HG03460 (cell line): Measurements from ENCODE around the gene NAV2.

ENCODE experiments used
- ATAC-seq: cut with Tn5 transposase; IDR thresholded peaks from one replicate; pipeline ENCODE4 v1.9.1; 2021; ENCODE audit not compliant: unreplicated experiment

NAV2 gene

DNA sequence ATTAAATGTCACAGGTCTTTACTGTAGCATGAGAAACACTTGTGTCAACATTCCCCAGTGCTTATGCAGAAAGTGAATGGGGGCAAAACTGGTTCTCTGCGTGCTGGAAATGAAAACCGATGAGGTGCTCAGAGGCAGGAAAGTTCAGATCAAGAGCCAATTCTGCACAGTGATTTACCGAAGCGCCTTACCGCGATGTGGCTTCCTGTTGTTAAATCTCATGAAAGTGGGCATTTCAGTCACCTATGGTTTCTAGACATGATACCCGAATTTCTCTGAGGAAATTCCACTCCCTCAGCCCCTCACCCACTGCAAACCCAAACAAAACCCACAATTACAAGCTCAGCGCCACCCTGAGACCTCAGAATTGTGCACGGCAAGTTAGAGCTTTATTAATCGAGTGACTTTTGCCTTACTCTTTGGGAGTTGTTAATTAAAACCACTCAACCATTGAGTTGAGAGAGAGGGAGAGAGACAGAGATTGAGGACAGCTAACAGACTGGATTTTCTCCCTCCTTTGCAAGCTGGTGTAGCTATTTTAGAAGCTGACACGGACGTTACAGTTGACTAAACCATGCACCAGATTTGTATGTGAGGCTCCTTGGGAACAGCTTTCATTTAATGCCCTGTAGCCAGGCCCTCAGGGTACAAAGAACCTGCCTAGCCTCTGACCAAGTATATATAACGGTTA is 251.2 kb downstream of the NAV2 start:
- no peak for ATAC-seq

GRCh38 chr11:19966441-19966840 is 253.8 kb downstream of the NAV2 start:
- ATAC-seq = no peak

DNA sequence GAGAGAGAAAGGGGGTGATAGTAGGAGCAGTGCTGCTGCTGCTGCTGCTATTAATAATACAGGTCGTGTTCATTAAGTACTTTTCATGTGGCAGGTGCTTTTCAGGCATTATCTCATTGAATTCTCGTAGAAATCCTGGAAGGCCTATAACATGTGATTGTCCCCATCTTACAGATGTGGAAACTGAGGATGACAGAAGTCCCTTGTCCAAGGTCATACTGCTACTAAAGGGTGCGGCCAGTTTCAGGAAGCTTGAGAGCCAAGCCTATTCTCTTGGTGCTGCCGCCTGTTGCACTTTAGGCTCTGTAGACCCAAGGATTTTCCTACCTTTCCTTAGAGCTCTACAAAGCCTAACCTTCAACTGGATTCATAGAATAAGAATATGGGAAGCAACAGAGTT is 254.3 kb downstream of the NAV2 start:
- no peak for ATAC-seq

DNA sequence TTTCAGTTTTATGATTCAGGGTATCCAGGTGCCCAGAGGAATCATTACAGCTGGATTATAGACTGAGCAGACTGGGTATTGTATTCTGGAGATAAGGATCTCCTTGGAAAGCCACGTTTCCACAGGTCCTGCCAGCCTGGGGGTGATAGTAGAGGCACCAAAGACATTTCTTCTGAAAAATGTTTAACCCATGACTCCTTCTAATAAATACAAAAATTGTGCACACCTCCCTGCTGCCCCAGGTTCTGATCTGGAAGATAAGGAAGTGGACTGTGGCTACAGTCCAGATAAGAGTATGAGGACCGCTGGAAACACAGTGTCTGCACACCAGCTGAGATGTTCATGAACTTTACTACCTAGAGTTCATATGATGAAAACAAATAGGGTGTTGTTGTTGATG is 255.2 kb downstream of the NAV2 start:
- no peak for ATAC-seq

DNA sequence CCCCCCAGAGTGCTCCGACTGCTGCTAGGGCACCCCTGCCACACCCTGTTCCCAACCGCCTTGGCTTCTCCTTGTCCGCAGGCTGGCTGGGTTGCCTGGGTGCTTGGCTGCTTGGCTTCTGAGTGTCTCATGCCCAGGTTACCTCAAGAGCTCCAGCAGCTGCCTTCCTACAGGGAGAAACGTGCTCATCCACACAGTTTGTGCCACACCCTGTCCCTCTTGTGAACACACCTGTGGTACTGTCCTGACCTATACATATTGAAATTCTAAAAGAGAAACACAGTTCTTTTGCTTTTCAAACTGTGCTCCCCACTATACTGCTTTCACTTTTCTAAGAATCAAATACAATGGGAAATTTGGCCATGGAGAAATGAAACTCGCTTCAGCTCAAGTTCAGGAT is 256.2 kb downstream of the NAV2 start:
- ATAC-seq = no peak

- no peak for ATAC-seq
These were observed 258.3 kb downstream of the NAV2 start for GRCh38 chr11:19970944-19971343.

- ATAC-seq = no peak
These were observed 259.5 kb downstream of the NAV2 start for GRCh38 chr11:19972091-19972490.

DNA sequence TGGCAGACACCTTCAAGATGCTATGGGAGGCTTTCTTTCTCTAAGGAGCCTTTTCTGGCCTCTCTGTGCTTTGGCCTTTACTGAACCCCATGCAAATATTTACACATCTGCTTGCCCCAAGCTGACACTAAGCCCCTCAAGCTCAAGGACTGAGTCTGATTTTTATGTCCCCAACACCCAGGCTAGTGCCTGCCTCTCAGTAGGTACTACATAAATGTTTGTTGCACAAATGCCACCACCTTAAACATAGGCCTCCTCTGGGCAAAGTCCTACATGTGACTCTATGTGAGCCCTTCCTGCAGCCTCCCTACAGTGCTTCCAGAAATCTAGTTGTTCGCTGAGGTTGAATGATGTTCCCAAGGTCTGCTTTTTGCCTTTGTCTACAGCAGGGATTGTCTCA is 260.0 kb downstream of the NAV2 start:
- ATAC-seq = no peak

DNA sequence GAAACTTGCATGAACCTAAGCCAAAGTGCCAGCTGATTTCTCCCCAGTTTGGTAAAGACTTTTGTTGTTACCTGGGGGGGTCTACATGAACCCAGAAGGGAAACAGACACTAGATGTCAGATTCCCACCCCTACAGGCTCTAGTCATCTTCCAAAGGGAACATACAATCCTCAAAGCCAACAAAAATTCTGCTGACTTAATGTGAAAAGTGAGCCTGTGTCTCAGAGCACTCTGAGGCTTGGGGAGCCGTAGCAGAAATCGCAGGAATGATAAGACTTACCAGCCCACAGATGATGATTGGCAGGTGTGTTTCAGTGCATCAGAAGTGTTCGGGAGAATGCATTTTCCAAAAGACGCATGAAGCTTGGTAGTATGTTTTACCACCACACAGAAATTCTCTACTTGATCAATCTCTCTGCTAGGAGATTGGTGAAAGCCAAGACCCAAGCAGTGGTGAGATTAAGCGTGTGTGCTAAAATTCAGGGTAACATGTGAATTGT is 260.5 kb downstream of the NAV2 start:
- no peak for ATAC-seq

GRCh38 chr11:19974886-19975285 is 262.2 kb downstream of the NAV2 start:
- ATAC-seq = no peak

- no peak for ATAC-seq
These were observed 262.9 kb downstream of the NAV2 start for GRCh38 chr11:19975414-19975990.

DNA sequence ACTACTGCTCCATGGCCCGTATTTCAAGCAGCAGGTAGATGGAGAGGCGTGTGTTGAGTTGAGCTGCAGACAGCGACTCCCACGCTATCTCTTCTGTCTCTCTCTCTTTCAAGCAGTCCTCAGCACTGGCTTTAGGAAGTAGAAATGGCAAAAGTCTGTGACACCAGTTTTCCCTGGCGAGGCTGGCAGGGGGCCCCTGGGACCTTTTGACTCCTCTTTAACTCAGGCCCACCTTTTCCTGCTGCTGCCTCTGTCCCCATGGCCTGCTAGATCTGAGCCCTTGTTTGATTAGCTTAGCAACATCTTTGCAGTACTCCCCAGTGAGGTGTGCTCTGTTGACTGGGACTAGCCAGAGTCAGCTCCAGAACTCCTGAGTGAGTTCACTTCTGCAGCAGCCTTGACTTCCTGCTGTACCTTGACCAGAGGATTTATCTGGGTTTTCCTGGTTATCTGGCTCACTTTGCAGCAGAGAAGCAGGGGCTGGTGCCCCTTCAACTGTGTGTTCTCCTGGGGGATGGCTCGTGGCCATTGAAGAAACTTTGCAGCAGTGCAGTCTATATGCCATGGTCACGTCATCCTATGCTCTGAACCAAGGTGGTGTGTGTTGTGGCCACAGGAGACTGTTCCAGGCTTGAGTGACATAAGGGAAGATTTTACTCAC is 263.8 kb downstream of the NAV2 start:
- ATAC-seq = no peak

DNA sequence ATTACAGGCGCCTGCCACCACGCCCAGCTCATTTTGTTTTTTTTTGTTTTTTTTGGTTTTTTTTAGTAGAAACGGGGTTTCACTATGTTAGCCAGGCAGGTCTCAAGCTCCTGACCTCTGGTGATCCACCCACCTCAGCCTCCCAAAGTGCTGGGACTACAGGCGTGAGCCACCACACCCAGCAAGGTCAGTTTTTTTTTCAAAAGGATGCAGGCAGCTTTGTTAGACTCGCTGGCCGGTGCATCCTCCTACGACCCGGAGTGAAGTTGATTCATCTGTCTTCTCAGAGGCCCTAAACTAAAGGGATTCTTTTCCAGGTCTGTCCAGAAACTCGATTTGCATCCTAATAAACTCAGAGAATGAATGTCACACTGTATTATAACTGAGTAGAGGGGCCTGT is 265.3 kb downstream of the NAV2 start:
- no peak for ATAC-seq

- peak; percentile 60 for ATAC-seq
These were observed 266.3 kb downstream of the NAV2 start for GRCh38 chr11:19978668-19979518.

- peak; percentile 69 for ATAC-seq
These were observed 266.8 kb downstream of the NAV2 start for GRCh38 chr11:19979519-19979845.

DNA sequence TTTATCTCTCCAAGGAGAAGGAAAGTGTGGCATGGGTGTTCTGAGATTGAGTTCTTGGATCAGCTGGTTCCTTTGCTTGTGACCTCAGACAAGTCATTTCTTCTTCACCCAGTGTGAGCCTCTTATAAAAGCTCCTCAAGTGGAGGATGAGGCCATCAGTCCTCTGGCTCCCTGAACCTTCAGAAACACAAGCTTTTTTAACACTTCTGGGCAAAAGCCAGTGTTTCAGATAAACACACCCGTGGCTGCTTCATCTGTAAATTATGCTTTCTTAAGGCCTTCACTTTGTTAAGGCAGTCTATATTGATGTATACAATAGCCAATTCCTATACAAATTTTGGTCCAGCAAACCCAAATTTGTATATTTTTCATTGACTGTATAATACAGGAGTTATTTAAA is 267.8 kb downstream of the NAV2 start:
- ATAC-seq = no peak

- ATAC-seq = no peak
These were observed 268.5 kb downstream of the NAV2 start for GRCh38 chr11:19980957-19981669.

GRCh38 chr11:19982774-19983495 is 270.3 kb downstream of the NAV2 start:
- ATAC-seq = no peak

DNA sequence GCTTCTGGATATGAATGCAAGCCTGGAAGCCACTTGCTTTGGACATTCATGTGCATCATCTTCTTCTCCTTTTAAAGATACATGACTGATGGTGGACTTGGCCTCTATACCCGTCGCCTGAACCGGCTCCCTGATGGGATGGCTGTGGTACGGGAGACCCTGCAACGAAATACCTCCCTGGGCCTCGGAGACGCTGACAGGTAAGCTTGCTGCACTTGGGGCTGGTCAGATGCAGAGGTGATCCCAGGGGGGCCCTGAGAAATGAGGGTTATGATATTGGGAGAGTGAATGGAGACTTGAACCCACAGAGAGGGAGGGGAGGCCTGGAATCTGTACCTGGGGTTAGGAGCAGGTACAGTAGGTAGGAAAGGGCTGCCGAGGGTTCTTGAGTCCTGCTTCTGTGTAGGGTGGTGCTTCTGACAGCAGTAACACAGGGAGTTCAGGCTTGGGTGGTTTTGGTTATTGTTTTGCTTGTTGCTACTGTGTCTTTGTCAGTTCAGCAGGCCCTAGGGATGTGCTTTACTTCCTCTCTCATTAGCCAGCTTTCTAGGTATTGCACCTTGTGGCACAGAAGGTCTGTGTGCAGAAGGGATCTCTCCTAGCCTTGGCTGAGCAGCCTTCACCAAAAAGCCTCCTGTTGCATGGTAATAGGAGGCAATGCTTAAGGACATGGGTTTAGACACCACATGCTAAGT is 271.6 kb downstream of the NAV2 start:
- no peak for ATAC-seq

DNA sequence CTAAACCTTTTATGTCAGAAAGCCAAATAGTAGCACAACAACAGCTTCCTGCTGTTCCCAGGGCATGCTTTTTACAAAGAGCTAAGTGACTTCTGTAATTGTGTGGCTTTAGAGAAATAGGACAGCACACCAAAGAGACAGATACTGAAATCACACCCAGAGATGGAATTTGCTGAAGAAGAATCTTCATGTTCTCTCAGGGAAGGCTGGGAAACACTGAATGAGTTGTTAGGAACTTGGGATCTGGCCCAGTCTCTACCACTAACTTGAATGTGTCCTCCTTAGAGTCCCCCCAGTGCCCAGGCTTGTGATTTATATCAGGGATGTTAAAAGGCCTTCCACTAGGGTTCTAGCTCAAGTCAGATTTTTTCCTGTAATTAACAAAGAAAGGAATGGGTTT is 272.5 kb downstream of the NAV2 start:
- no peak for ATAC-seq
